ENCODE data around the gene ZNF205. TPM values are rescaled to one million over a fixed set of nuclear protein-coding genes. Genes with fewer than 3 reads are reported as not detected.
A peak's percentile ranks its signal among the peaks of the same experiment; 100 is the strongest.

Gene ZNF205
- total and polyA plus RNA-seq, 9 of the 15 experiments (the other 6 are each of a cell fraction or from before 2014, with no cell fraction given), result 2.4 to 11.8 (median 5.1) TPM; not detected in 2

DNA sequence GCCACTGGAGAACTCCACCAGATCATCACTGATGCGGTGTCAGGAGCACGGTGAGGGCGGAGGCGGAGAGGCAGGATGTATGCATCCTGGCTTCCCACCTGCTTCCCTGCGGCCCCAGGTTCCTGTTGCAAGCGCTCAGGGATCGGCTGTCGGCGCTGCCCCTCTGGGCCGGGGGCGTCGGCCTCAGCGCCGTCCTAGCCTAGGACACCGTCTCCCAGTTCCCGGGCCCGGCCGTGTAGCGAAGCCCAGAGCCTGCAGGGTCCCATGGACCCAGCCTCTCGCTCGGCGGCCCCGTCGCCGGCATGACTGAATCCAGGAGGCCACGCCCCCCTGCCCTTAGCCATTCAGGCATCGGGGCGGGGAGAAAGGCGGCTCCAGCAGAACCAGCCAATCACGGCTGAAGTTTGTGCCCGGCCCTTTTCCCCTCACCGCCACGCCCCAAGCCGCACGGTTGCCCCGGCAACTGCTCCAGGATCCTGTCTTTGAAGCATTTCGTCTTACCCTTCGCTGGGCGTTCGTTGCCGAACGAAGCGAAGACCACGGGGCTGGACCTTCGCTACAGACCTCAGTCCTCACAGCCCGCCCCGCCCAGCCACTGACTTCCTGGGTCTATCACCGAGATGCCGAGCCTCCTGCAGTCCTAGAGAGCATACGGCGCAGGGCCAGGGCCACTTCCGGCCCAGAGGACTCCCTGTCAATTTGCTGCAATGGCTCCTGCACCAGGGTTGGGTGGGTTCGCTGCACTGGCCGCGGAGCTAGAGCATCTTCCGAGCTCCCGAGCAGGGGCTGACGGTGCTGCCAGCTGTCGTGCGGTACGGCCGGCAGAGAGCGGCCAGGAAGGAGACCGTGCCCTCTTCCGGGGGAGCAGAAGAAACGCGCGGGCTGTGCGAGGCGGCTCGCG lies 11.8 kb downstream of the ZNF205 start (continued):
- TF ChIP-seq, protein P1, sequence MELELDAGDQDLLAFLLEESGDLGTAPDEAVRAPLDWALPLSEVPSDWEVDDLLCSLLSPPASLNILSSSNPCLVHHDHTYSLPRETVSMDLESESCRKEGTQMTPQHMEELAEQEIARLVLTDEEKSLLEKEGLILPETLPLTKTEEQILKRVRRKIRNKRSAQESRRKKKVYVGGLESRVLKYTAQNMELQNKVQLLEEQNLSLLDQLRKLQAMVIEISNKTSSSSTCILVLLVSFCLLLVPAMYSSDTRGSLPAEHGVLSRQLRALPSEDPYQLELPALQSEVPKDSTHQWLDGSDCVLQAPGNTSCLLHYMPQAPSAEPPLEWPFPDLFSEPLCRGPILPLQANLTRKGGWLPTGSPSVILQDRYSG (tag; conservative IDR thresholded peaks at IDR 0.05; ENCODE audit: low read depth), result no peak
- no peak for TF ChIP-seq NCOA2 (IDR thresholded peaks at IDR 0.05; ENCODE audit: partially characterized antibody in 2 of 2)
- TF ChIP-seq, protein P2, sequence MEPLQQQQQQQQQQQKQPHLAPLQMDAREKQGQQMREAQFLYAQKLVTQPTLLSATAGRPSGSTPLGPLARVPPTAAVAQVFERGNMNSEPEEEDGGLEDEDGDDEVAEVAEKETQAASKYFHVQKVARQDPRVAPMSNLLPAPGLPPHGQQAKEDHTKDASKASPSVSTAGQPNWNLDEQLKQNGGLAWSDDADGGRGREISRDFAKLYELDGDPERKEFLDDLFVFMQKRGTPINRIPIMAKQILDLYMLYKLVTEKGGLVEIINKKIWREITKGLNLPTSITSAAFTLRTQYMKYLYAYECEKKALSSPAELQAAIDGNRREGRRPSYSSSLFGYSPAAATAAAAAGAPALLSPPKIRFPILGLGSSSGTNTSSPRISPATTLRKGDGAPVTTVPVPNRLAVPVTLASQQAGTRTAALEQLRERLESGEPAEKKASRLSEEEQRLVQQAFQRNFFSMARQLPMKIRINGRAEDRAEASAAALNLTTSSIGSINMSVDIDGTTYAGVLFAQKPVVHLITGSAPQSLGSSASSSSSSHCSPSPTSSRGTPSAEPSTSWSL (CRISPR knock-in tag; IDR thresholded peaks at IDR 0.05; ENCODE audit: borderline replicate concordance), result no peak
- no peak for TF ChIP-seq ZC3H11A (IDR thresholded peaks at IDR 0.05; ENCODE audit: low read depth, low read length)
- TF ChIP-seq, protein P3, sequence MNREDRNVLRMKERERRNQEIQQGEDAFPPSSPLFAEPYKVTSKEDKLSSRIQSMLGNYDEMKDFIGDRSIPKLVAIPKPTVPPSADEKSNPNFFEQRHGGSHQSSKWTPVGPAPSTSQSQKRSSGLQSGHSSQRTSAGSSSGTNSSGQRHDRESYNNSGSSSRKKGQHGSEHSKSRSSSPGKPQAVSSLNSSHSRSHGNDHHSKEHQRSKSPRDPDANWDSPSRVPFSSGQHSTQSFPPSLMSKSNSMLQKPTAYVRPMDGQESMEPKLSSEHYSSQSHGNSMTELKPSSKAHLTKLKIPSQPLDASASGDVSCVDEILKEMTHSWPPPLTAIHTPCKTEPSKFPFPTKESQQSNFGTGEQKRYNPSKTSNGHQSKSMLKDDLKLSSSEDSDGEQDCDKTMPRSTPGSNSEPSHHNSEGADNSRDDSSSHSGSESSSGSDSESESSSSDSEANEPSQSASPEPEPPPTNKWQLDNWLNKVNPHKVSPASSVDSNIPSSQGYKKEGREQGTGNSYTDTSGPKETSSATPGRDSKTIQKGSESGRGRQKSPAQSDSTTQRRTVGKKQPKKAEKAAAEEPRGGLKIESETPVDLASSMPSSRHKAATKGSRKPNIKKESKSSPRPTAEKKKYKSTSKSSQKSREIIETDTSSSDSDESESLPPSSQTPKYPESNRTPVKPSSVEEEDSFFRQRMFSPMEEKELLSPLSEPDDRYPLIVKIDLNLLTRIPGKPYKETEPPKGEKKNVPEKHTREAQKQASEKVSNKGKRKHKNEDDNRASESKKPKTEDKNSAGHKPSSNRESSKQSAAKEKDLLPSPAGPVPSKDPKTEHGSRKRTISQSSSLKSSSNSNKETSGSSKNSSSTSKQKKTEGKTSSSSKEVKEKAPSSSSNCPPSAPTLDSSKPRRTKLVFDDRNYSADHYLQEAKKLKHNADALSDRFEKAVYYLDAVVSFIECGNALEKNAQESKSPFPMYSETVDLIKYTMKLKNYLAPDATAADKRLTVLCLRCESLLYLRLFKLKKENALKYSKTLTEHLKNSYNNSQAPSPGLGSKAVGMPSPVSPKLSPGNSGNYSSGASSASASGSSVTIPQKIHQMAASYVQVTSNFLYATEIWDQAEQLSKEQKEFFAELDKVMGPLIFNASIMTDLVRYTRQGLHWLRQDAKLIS (CRISPR knock-in tag; IDR thresholded peaks at IDR 0.05), result no peak
- TF ChIP-seq STAG1 (CRISPR knock-in tag; IDR thresholded peaks at IDR 0.05; ENCODE audit: borderline replicate concordance), result no peak; the same call in 1 of the 2 replicates
- TF ChIP-seq ZNF57 (CRISPR knock-in tag; IDR thresholded peaks at IDR 0.05), result no peak
- TF ChIP-seq HOXB6 (CRISPR knock-in tag; IDR thresholded peaks at IDR 0.05; ENCODE audit: borderline replicate concordance), result no peak
- no peak for TF ChIP-seq ZFP36 (IDR thresholded peaks at IDR 0.05; ENCODE audit: low read depth, low read length, partially characterized antibody)
- TF ChIP-seq ZKSCAN3 (CRISPR knock-in tag; IDR thresholded peaks at IDR 0.05), result no peak
- no peak for TF ChIP-seq MTF1 (CRISPR knock-in tag; IDR thresholded peaks at IDR 0.05; ENCODE audit: borderline replicate concordance)
- no peak for TF ChIP-seq ZNF668 (CRISPR knock-in tag; IDR thresholded peaks at IDR 0.05)
- no peak for TF ChIP-seq GTF2F1 (IDR thresholded peaks at IDR 0.05; ENCODE audit: low read depth, low read length)
- 0 out of 2 replicates have a peak, but pooled peaks have one; percentile 43 for TF ChIP-seq DPF2 (IDR thresholded peaks at IDR 0.05)
- no peak for TF ChIP-seq SNRNP70 (optimal IDR thresholded peaks at IDR 0.05; ENCODE audit: low read depth, low read length)
- TF ChIP-seq POLR2AphosphoS2 (IDR thresholded peaks at IDR 0.05; ENCODE audit: low read length), result no peak
- TF ChIP-seq, protein P4, sequence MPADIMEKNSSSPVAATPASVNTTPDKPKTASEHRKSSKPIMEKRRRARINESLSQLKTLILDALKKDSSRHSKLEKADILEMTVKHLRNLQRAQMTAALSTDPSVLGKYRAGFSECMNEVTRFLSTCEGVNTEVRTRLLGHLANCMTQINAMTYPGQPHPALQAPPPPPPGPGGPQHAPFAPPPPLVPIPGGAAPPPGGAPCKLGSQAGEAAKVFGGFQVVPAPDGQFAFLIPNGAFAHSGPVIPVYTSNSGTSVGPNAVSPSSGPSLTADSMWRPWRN (IDR thresholded peaks at IDR 0.05; ENCODE audit: low read depth), result no peak
- TF ChIP-seq, protein P5, sequence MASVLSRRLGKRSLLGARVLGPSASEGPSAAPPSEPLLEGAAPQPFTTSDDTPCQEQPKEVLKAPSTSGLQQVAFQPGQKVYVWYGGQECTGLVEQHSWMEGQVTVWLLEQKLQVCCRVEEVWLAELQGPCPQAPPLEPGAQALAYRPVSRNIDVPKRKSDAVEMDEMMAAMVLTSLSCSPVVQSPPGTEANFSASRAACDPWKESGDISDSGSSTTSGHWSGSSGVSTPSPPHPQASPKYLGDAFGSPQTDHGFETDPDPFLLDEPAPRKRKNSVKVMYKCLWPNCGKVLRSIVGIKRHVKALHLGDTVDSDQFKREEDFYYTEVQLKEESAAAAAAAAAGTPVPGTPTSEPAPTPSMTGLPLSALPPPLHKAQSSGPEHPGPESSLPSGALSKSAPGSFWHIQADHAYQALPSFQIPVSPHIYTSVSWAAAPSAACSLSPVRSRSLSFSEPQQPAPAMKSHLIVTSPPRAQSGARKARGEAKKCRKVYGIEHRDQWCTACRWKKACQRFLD (CRISPR knock-in tag; IDR thresholded peaks at IDR 0.05), result no peak
- no peak for TF ChIP-seq BCOR (IDR thresholded peaks at IDR 0.05)
- TF ChIP-seq ZNF165 (CRISPR knock-in tag; IDR thresholded peaks at IDR 0.05; ENCODE audit: borderline replicate concordance), result no peak
